Mesothelial cell of epicardium (in vitro differentiated cells): ENCODE data around the gene ZIC5. TPM values are rescaled to one million over a fixed set of nuclear protein-coding genes. Genes with fewer than 3 reads are reported as not detected.

Experiments
- DNase-seq, 2 experiments: peaks; one replicate each; pipeline ENCODE4 v3.0.0; 2021; ENCODE audit warnings: low spot score in 2 of 2; ENCODE audit not compliant: unreplicated experiment in 2 of 2
- H3K27ac Mint-ChIP-seq: 2 replicates; pipeline ENCODE4 v1.8.0; 2021; ENCODE audit warnings: mixed read lengths
- H3K27me3 Mint-ChIP-seq: 2 replicates; pipeline ENCODE4 v1.8.0; 2021; ENCODE audit warnings: low read depth, mixed read lengths
- H3K36me3 Mint-ChIP-seq: 2 replicates; pipeline ENCODE4 v1.8.0; 2021; ENCODE audit warnings: mixed read lengths
- H3K4me1 Mint-ChIP-seq: 2 replicates; pipeline ENCODE4 v1.8.0; 2021; ENCODE audit warnings: mixed read lengths
- H3K4me3 Mint-ChIP-seq: 2 replicates; pipeline ENCODE4 v1.8.0; 2021; ENCODE audit warnings: mild to moderate bottlenecking, moderate library complexity, mixed read lengths
- H3K9me3 Mint-ChIP-seq: 2 replicates; pipeline ENCODE4 v1.8.0; 2021; ENCODE audit warnings: mixed read lengths
- CTCF ChIP-seq: fragments of 200-600 bp; sonication (generic); IDR thresholded peaks from one replicate; pipeline ENCODE4 v1.5.0; 2021; ENCODE audit warnings: antibody characterized with exemption; ENCODE audit not compliant: unreplicated experiment
- total RNA-seq: library from RNA; stranded (reverse); gene quantifications from 3 replicates; pipeline ENCODE4 v1.2.1, GENCODE V29; 2021

ZIC5 gene
- total RNA-seq, 1 donor from 2014 or later = not detected

- no peaks in the 10 kb centered on the region for H3K36me3 Mint-ChIP-seq
- peaks cover 9% of the 10 kb centered on the region for H3K4me1 Mint-ChIP-seq
- TF ChIP-seq CTCF = no peak
- H3K9me3 Mint-ChIP-seq = peaks cover 3% of the 10 kb centered on the region
- H3K4me3 Mint-ChIP-seq = no peak overlapping the region
- peaks cover 19% of the 10 kb centered on the region for H3K27me3 Mint-ChIP-seq
- no peak for DNase-seq
- no peak overlapping the region for H3K27ac Mint-ChIP-seq
Observed at GRCh38 chr13:99929866-99930265, 41.7 kb downstream of the ZIC5 start.

- Mint-ChIP-seq H3K27ac (no peak overlapping the region), H3K4me1 (peaks cover 9% of the 10 kb centered on the region), H3K27me3 (peaks cover 25% of the 10 kb centered on the region), H3K36me3 (no peaks in the 10 kb centered on the region), H3K4me3 (no peak overlapping the region), H3K9me3 (peaks cover 4% of the 10 kb centered on the region)
- no peak for DNase-seq
- no peak for TF ChIP-seq CTCF
Observed at GRCh38 chr13:99926014-99926731, 45.4 kb downstream of the ZIC5 start.

- Mint-ChIP-seq H3K4me1 (no peaks in the 10 kb centered on the region), H3K27me3 (peaks cover 32% of the 10 kb centered on the region), H3K36me3 (no peaks in the 10 kb centered on the region), H3K9me3 (peaks cover 4% of the 10 kb centered on the region), H3K4me3 (no peak overlapping the region), H3K27ac (no peak overlapping the region)
- no peak for DNase-seq
- no peak for TF ChIP-seq CTCF
Observed at GRCh38 chr13:99923877-99924582, 47.5 kb downstream of the ZIC5 start.

- no peak for TF ChIP-seq CTCF
- H3K36me3 Mint-ChIP-seq = no peaks in the 10 kb centered on the region
- no peak for DNase-seq
- peaks cover 40% of the 10 kb centered on the region for H3K27me3 Mint-ChIP-seq
- no peak overlapping the region for H3K4me3 Mint-ChIP-seq
- H3K9me3 Mint-ChIP-seq = peaks cover 4% of the 10 kb centered on the region
- no peak overlapping the region for H3K27ac Mint-ChIP-seq
- no peaks in the 10 kb centered on the region for H3K4me1 Mint-ChIP-seq
Observed at GRCh38 chr13:99922631-99923404, 48.7 kb downstream of the ZIC5 start.

GRCh38 chr13:99919132-99919531, 52.4 kb downstream of the ZIC5 start:
- H3K9me3 Mint-ChIP-seq = peaks cover 4% of the 10 kb centered on the region
- H3K27ac Mint-ChIP-seq = no peak overlapping the region
- H3K4me1 Mint-ChIP-seq = no peaks in the 10 kb centered on the region
- no peak for DNase-seq
- TF ChIP-seq CTCF = no peak
- H3K36me3 Mint-ChIP-seq = no peaks in the 10 kb centered on the region
- no peak overlapping the region for H3K4me3 Mint-ChIP-seq
- peaks cover 47% of the 10 kb centered on the region for H3K27me3 Mint-ChIP-seq
